Activated T-cell treated with anti-CD3 and anti-CD28 coated beads, Interleukin-2, amount 50 U/mL, for 4 hours (primary cell): ENCODE data around the gene RSPRY1. TPM values are rescaled to one million over a fixed set of nuclear protein-coding genes. Genes with fewer than 3 reads are reported as not detected.
A peak's percentile ranks its signal among the peaks of the same experiment; 100 is the strongest.

Source experiments
- ATAC-seq, 2 donors: fragments of 200-7000 bp; cut with Tn5 transposase; one replicate each; pipeline ENCODE4 v1.10.0; 2021
- DNase-seq: peaks from one replicate; pipeline ENCODE4 v3.0.0-alpha.2; 2020
- H3K27me3 Mint-ChIP-seq: one replicate; pipeline ENCODE4 v1.8.0; 2021; ENCODE audit warnings: low read depth, mixed read lengths
- H3K36me3 Mint-ChIP-seq: one replicate; pipeline ENCODE4 v1.8.0; 2022; ENCODE audit warnings: mixed read lengths; ENCODE audit not compliant: insufficient read depth
- H3K4me1 Mint-ChIP-seq: one replicate; pipeline ENCODE4 v1.8.0; 2021; ENCODE audit warnings: low read depth, mixed read lengths
- H3K4me3 Mint-ChIP-seq: one replicate; pipeline ENCODE4 v1.8.0; 2021; ENCODE audit warnings: mild to moderate bottlenecking, moderate library complexity, mixed read lengths
- H3K9me3 Mint-ChIP-seq: one replicate; pipeline ENCODE4 v1.8.0; 2021; ENCODE audit warnings: mixed read lengths
- total RNA-seq, 3 donors: library from RNA; stranded (reverse); gene quantifications; one replicate each; pipeline ENCODE4 v1.2.1, GENCODE V29; 2021

RSPRY1 gene
- total RNA-seq, 3 donors from 2014 or later: 30.4 to 33.3 (median 32.4) TPM

DNA sequence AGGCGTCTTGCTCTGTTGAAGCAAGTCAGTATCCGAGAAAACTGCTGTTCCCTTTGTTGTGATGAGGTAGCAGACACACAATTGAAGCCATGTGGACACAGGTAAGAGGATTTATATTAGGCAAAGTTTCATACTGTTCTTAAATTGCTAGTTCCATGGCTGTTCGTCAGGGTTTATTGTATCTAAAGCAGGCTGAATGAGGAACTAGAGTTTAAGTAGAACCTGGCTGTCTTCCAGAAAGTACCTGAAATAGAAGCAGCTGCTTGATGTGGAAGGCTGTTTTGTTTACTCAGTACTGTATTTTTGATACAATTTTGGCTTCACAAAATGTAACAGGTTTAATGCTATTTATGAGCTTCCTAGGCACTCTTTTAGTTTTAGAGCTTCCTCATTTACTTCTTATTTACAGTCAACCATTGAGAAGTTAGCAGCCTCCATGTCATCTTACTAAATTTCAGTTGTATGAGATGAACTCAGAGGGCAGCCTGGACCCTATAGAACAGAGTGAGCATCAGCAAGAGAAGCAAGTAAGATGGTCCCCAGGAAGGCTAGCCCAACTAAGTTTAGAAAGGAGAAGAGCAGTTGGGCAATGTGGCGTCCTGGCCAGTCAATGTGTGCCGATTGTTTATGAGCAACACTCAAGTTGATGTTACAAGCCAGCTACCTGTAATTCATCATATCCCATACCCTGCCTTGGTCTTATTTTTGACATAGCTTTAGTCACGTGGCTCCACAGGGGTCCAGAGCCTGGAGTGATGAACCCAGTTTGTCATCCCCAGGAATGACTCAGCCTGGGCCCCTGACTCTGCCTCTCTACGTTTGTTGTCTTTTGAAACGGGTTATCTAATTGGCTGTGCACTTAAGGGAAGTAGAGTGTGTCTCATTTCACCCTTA lies 49.2 kb downstream of the RSPRY1 start:
- DNase-seq: no peak

DNA sequence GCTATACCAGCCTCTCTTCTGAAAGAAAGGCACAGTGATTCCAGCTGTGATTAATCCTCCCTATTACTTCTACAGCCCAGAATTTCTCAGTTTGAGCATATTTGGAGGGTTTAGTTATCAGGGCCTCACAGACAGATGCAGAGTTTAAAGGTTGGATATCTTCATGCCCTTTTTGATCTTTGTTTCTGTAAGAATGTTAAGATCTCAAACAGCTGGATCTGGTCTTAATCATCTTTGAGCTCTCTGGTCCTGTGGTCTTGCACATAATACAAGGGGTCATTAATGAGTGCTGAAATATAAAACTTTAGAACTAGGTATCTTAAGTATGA lies 49.9 kb downstream of the RSPRY1 start:
- Mint-ChIP-seq H3K9me3 (no peaks in the 10 kb centered on the region), H3K27me3 (no peaks in the 10 kb centered on the region), H3K36me3 (peaks cover 45% of the 10 kb centered on the region), H3K4me3 (no peak overlapping the region), H3K4me1 (peaks cover 6% of the 10 kb centered on the region)
- ATAC-seq: no peak
- no peak for DNase-seq

More for the DNA sequence above, 49.2 kb downstream of the RSPRY1 start:
- peak; percentile 85 to 87 for ATAC-seq
- Mint-ChIP-seq H3K9me3 (no peaks in the 10 kb centered on the region), H3K27me3 (no peaks in the 10 kb centered on the region), H3K4me3 (no peak overlapping the region), H3K4me1 (peaks cover 6% of the 10 kb centered on the region), H3K36me3 (peaks cover 50% of the 10 kb centered on the region)

DNA sequence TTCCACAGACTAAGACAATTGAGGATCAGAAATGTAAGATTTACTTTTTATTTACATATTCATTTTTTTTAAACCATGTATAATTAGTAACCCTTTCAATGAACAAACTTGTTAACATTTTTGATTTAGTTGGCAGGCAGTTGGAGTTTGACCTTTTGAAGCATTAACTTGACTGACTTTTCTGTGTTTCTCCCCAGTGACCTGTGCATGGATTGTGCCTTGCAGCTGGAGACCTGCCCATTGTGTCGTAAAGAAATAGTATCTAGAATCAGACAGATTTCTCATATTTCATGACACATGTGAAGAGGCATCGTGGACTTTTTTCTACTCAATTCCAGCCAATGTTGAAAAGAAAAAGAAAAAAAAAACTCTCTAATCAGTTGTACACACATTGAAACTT lies 52.6 kb downstream of the RSPRY1 start:
- no peaks in the 10 kb centered on the region for H3K27me3 Mint-ChIP-seq
- no peak overlapping the region for H3K4me3 Mint-ChIP-seq
- ATAC-seq: no peak
- H3K36me3 Mint-ChIP-seq: peaks cover 32% of the 10 kb centered on the region
- H3K9me3 Mint-ChIP-seq: no peaks in the 10 kb centered on the region
- DNase-seq: no peak
- H3K4me1 Mint-ChIP-seq: peaks cover 8% of the 10 kb centered on the region

DNA sequence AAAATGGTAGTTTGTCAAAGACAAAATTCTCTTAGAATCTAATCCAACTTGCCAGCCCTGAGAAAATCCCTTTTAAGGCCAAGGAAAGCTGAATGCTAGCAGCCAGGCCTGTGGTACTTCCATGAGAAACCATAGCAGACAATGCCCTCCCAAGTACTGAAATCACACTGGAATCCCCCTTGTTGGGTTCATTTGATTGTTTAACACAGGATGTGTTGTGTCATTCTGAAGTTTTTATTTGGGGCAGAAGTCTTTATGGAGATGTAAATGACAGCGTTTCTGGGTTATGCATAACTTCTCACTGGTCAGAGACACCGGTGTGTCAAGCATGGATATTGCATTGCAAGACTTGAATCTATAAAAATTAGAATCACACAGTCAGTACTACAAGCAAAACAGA lies 53.0 kb downstream of the RSPRY1 start:
- no peak for ATAC-seq
- Mint-ChIP-seq H3K4me1 (peaks cover 8% of the 10 kb centered on the region), H3K36me3 (peaks cover 27% of the 10 kb centered on the region), H3K27me3 (no peaks in the 10 kb centered on the region), H3K4me3 (no peak overlapping the region), H3K9me3 (no peaks in the 10 kb centered on the region)
- DNase-seq: no peak

DNA sequence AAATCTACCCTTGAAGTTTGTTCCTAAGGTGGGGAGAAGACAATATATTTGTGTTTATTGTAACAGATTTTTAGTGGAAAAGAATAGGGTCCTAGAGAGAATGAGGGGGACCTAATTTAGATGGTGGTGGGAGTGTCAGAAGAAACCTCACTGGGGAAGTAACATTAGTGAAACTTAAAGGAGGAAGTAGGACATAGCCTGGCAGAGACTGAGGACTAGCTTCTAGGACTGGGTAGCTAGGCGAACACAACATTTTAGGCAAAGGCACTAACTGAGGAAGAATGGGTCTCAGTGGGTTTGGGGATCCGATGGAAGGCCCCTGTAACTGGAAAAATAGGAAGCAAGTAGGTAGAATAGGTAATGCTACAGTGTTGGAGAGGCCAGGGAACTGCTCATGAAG lies 54.7 kb downstream of the RSPRY1 start:
- Mint-ChIP-seq H3K36me3 (peaks cover 13% of the 10 kb centered on the region), H3K27me3 (no peaks in the 10 kb centered on the region), H3K9me3 (no peaks in the 10 kb centered on the region), H3K4me3 (no peak overlapping the region), H3K4me1 (peaks cover 16% of the 10 kb centered on the region)
- ATAC-seq (no peak), DNase-seq (no peak)

DNA sequence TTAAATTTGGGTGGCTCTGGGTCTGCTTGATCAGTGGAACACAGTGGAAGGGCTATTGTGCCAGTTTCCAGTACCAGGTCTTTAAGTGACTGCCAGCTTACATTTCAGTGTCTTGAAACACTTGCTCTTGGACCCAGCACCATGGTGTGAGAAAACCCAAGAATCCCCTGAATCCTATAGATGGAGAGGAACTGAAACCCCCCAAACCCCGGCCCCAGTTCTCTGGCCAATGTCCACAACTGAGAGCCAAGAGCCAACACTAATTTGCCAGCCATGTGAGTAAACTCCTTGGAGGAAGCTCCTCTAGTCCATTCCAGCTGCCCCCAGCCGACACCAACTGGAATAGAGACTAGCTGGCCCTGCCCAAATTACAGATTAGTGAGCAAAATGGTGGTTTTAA lies 56.5 kb downstream of the RSPRY1 start:
- H3K36me3 Mint-ChIP-seq: peaks cover 13% of the 10 kb centered on the region
- no peaks in the 10 kb centered on the region for H3K9me3 Mint-ChIP-seq
- H3K4me3 Mint-ChIP-seq: no peak overlapping the region
- ATAC-seq (no peak), DNase-seq (no peak)
- H3K4me1 Mint-ChIP-seq: peaks cover 17% of the 10 kb centered on the region
- no peaks in the 10 kb centered on the region for H3K27me3 Mint-ChIP-seq

DNA sequence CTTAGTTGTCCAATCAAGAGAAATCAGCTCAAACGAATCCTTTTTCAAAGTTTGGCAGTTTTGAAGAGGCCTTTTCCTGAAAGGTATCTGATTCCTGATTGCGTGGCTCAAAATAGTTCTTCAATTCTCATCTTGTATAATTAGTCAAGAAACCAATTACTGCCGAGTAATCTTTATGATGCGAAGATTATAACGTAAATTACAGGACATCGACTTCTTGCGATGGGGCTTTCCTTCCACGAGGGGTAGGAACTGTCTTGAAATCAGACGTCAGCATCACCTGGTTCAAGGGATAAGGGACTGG lies 58.3 kb downstream of the RSPRY1 start:
- DNase-seq: no peak
- H3K4me1 Mint-ChIP-seq: peaks cover 17% of the 10 kb centered on the region
- H3K9me3 Mint-ChIP-seq: no peaks in the 10 kb centered on the region
- no peak for ATAC-seq
- H3K36me3 Mint-ChIP-seq: peaks cover 6% of the 10 kb centered on the region
- peak overlapping the region; percentile 91 for H3K4me3 Mint-ChIP-seq
- H3K27me3 Mint-ChIP-seq: no peaks in the 10 kb centered on the region

DNA sequence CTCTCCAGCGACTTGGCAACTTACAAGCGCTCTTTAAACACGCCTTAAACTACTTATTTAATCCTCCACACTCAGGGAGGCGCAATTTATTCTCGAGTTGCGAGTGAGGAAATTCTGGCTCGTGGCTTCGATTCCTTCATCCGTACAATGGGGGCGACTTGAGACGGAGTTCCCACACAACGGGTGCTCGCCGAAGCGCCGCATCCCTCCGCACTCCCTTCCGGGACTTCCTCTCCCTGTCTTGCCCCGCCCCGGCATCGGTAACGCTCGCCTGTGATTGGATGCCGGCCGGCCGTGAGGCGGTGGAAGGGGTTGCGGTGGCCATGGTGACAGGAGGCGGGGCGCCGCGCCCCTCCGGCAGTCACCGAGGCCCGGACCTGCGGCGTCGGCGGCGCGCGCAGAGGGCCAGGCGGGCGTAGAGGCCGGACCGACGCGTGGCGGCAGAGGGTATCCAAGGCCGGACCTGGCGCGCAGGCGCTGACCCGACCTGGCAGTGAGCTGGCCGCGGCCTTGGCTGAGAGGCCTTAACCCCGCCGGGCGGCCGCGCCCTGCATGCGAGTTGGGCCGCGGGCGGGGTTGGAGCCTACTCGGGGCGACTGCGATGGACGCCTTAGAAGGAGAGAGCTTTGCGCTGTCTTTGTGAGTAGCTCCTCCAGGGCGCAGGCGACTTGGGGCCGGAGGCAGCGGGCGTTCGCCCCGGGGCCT lies 58.8 kb downstream of the RSPRY1 start, which contains the start of gene ARL2BP:
TSS of gene ARL2BP (plus strand) at position 493 of the 705 bp plus-strand sequence. CDS start at position 602, 109 bp downstream.
- Mint-ChIP-seq H3K27me3 (no peaks in the 10 kb centered on the region), H3K36me3 (peaks cover 10% of the 10 kb centered on the region), H3K4me1 (peaks cover 17% of the 10 kb centered on the region), H3K4me3 (peak within 1 kb of the TSS; percentile 91), H3K9me3 (no peaks in the 10 kb centered on the region)
- DNase-seq (peak; percentile 97), ATAC-seq (peak; percentile 98)

DNA sequence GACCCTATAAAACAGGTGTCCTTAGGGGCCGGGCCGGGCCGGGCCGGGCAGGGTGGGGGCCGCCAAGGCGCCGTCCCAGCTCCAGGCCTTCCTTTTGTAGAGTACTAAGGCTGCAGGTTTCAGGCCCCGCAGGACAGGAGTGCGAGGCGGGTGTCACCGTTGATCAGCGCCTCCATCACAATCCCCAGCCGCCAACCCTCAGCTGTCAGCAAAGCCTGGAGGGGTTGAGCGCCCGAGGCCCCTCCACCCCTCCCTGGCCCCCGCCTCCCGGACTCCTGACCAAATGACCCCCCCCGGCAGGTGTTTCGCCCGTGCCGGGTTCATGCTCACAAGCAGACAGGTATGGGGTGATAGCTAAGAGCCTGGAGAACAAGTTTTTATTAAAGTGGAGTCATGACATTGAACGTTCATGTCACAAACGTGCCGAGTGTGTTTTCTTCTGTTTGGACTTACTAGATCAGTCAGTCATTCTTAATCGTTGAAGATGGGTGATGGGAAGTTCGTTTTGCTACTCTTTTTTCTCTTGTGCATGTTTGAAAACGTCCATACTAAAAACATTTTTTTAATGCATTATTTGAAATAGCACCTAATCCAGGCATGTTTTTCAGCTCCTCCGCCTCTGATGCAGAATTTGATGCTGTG lies 59.5 kb downstream of the RSPRY1 start:
- Mint-ChIP-seq H3K36me3 (peaks cover 15% of the 10 kb centered on the region), H3K4me3 (peak overlapping the region; percentile 75), H3K9me3 (no peaks in the 10 kb centered on the region), H3K4me1 (peaks cover 17% of the 10 kb centered on the region), H3K27me3 (no peaks in the 10 kb centered on the region)
- ATAC-seq (peak; percentile 23 to 32), DNase-seq (no peak)

DNA sequence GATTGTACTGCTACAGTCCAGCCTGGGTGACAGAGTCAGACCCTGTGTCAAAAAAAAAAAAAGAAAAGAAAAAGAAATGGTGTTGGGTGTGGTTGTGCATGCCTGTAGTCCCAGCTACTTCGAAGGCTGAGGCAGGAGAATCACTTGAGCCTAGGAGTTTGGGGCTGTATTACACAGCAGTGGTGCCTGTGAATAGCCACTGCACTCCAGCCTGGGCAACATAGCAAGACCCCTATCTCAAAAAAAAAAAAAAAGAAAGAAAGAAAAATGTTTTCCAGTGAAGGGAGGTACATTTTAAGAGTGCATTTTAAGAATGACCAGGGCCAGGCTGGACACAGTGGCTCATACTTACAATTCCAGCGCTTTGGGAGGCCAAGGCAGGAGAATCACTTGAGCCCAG lies 65.2 kb downstream of the RSPRY1 start:
- Mint-ChIP-seq H3K4me3 (no peak overlapping the region), H3K36me3 (peaks cover 27% of the 10 kb centered on the region), H3K9me3 (no peaks in the 10 kb centered on the region), H3K27me3 (no peaks in the 10 kb centered on the region), H3K4me1 (no peaks in the 10 kb centered on the region)
- ATAC-seq: no peak
- no peak for DNase-seq

DNA sequence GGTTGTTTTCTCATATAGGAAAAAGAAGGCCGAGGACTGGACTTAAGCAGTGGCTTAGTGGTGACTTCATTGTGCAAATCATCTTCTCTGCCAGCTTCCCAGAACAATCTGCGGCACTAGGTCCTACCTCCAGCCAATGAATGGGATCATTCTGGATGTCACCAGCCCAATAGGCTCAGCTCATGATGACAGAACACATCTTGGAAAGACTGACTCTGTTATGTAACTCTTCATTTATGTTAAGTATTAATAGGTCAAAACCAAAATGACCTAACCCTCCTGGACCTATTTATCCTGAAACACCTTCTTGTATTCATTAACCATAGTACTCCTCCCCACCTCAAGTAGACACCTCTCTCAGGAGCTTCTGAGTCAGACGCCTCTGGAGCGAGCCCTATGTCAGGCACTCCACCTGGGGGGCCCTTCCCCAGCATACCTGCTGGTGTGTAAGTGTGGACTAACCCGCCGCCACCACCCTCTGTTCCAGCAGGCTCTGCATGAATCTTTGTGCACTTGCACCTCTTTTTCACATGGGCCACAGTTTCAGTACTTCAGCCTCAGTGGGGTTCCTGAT lies 66.1 kb downstream of the RSPRY1 start:
- Mint-ChIP-seq H3K36me3 (peaks cover 27% of the 10 kb centered on the region), H3K4me3 (no peak overlapping the region), H3K9me3 (no peaks in the 10 kb centered on the region), H3K27me3 (no peaks in the 10 kb centered on the region), H3K4me1 (no peaks in the 10 kb centered on the region)
- no peak for ATAC-seq
- no peak for DNase-seq

DNA sequence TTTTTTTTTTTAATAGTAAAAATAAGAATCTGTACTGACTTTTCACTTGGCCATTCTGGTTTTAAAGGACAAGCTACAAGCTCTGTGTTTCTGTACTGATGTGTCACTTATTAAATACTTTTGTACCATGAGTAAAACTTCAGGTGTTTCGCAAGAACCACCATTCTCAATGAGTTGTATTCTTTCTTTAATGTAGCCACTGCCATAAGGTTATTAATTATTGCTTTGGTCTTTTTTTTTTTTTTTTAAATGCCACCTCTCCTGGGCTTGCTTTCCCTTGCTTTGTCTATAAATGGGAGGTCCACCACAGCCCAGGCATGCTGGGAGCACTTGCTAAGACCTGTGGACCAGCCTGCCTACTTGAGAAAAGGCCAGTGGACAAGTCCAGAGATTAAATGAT lies 67.3 kb downstream of the RSPRY1 start:
- H3K4me3 Mint-ChIP-seq: no peak overlapping the region
- H3K36me3 Mint-ChIP-seq: peaks cover 24% of the 10 kb centered on the region
- H3K9me3 Mint-ChIP-seq: no peaks in the 10 kb centered on the region
- ATAC-seq (no peak), DNase-seq (no peak)
- no peaks in the 10 kb centered on the region for H3K27me3 Mint-ChIP-seq
- peaks cover 3% of the 10 kb centered on the region for H3K4me1 Mint-ChIP-seq

DNA sequence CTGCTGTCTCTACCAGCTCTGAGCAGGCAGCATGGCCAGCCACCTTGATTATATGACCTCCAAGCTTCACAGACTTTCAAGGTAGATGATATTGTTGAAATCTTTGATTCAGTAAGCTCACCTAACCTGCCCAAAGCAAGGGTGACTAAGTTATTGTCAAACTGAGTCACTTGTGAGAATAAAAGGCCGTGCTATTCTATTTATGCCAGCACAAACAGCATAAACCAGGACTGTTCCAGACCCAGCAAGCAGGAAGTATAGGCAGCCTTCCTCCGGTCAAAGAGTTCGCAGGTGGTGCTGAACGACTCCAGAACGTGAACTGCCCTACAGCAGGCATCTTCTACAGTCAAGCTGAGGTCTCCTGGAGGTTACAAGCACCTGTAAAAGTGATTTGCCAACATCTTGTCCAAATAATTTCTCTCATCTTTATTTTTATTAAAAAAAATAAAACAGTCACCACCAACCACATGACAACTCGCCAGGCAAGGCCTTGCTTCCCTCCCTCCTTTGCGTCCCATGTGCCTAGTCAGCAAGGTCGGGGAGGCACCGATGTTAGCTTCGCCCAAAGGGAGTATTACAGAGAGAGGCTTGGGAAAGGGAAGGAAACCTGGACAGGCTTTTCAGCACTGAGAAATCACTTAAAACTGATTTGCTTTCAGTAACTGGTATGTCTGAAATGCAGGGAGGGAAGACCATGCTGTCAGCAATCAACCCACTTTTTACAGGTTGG lies 69.7 kb downstream of the RSPRY1 start:
- Mint-ChIP-seq H3K27me3 (no peaks in the 10 kb centered on the region), H3K4me1 (peaks cover 13% of the 10 kb centered on the region), H3K9me3 (no peaks in the 10 kb centered on the region), H3K36me3 (peaks cover 13% of the 10 kb centered on the region), H3K4me3 (no peak overlapping the region)
- ATAC-seq (no peak), DNase-seq (no peak)
